ENCODE results near the gene ACTA1. TPM values are rescaled to one million over a fixed set of nuclear protein-coding genes. Genes with fewer than 3 reads are reported as not detected.

ACTA1 gene
- total and polyA plus RNA-seq, 12 donors = 976 to 17,994 (median 8,260) TPM

GRCh38 chr1:229459815-229460214 lies 25.9 kb upstream of the ACTA1 start:
- intact Hi-C loops (cut with DNase I) = loop anchor here in 3 of 10 donors (5.0 to 10.0 kb wide), 2 partner anchors 85 to 88 kb away; no protein-coding TSS in a partner anchor
- Histone ChIP-seq H3K27ac (no peak overlapping the region), H3K4me3 (no peak overlapping the region), H3K36me3 (peaks cover 0 to 100% (median 32%) of the 10 kb centered on the region in 9 donors), H3K9me3 (no peaks in the 10 kb centered on the region), H3K27me3 (no peaks in the 10 kb centered on the region), H3K4me1 (peaks cover 0 to 6% (median 0%) of the 10 kb centered on the region in 9 donors)
- ATAC-seq (no peak), DNase-seq (no peak)
- 99% methylated on average over 3 of the region's 3 CpGs for WGBS, 2 donors
- TF ChIP-seq CTCF (IDR thresholded peaks at IDR 0.05) = no peak

GRCh38 chr1:229457436-229457835 lies 23.5 kb upstream of the ACTA1 start:
- WGBS, 2 donors = 90 to 91% methylated on average over 4 of the region's 4 CpGs
- no peak for ATAC-seq
- no peak for TF ChIP-seq CTCF (IDR thresholded peaks at IDR 0.05)
- Histone ChIP-seq H3K4me3 (no peak overlapping the region), H3K9me3 (no peaks in the 10 kb centered on the region), H3K36me3 (peaks cover 0 to 99% (median 15%) of the 10 kb centered on the region in 9 donors), H3K27ac (no peak overlapping the region), H3K27me3 (no peaks in the 10 kb centered on the region), H3K4me1 (peaks cover 0 to 6% (median 0%) of the 10 kb centered on the region in 9 donors)
- intact Hi-C loops (cut with DNase I) = loop anchor here in 1 of 10 donors (1.0 kb wide), 1 partner anchor 28 kb away; no protein-coding TSS in a partner anchor
- no peak for DNase-seq

- H3K4me1 ChIP-seq = no peaks in the 10 kb centered on the region
- ATAC-seq = no peak
- 77 to 84% methylated on average over 3 of the region's 3 CpGs for WGBS, 2 donors
- no peak overlapping the region for H3K4me3 ChIP-seq
- no peaks in the 10 kb centered on the region for H3K9me3 ChIP-seq
- no peak for TF ChIP-seq CTCF (IDR thresholded peaks at IDR 0.05)
- no peaks in the 10 kb centered on the region for H3K27me3 ChIP-seq
- no peak overlapping the region for H3K27ac ChIP-seq
- no peak for DNase-seq
- H3K36me3 ChIP-seq = peaks cover 0 to 99% (median 20%) of the 10 kb centered on the region in 9 donors
- intact Hi-C loops (cut with DNase I) = no loop called here
Measured at GRCh38 chr1:229456016-229456415, 22.1 kb upstream of the ACTA1 start.

- Histone ChIP-seq H3K36me3 (peaks cover 0 to 98% (median 25%) of the 10 kb centered on the region in 9 donors), H3K9me3 (no peaks in the 10 kb centered on the region), H3K4me1 (peaks cover 0 to under 1% (median 0%) of the 10 kb centered on the region in 9 donors), H3K27ac (no peak overlapping the region), H3K27me3 (no peaks in the 10 kb centered on the region), H3K4me3 (no peak overlapping the region)
- no peak for DNase-seq
- intact Hi-C loops (cut with DNase I) = loop anchor here in 1 of 10 donors (5.0 kb wide), 1 partner anchor 82 kb away; no protein-coding TSS in a partner anchor
- TF ChIP-seq CTCF (IDR thresholded peaks at IDR 0.05) = no peak
- 93 to 94% methylated on average over 4 of the region's 4 CpGs for WGBS, 2 donors
- ATAC-seq = no peak
Measured at GRCh38 chr1:229454056-229454455, 20.2 kb upstream of the ACTA1 start.

All from heart right ventricle (tissue), 16 donors.